Ramos (cell line): ENCODE data around the gene ERBB3.

Experiments used
- in situ Hi-C: fragments of 300-500 bp; cut with MboI; formaldehyde crosslinking; loops from one replicate; pipeline ENCODE4 v1.14.3; 2022; ENCODE audit warnings: low sequenced_read_pairs; ENCODE audit not compliant: unreplicated experiment

The ERBB3 gene

GRCh38 chr12:56128670-56129205 lies 48.8 kb downstream of the ERBB3 start:
- in situ Hi-C loops: loop anchor here (5.0 to 10.0 kb wide), 2 partner anchors 59 to 336 kb away; partner anchors contain the start of genes SMARCC2 and SPRYD4

GRCh38 chr12:56129206-56129941 lies 49.4 kb downstream of the ERBB3 start:
- in situ Hi-C loops: loop anchor here (5.0 to 10.0 kb wide), 2 partner anchors 58 to 335 kb away; partner anchors contain the start of genes SMARCC2 and SPRYD4

- in situ Hi-C loops: loop anchor here (5.0 to 10.0 kb wide), 2 partner anchors 57 to 335 kb away; partner anchors contain the start of genes SMARCC2 and SPRYD4
These were observed 50.1 kb downstream of the ERBB3 start for GRCh38 chr12:56129942-56130495.

GRCh38 chr12:56130876-56131275 lies 50.9 kb downstream of the ERBB3 start:
- in situ Hi-C loops: no loop called here

GRCh38 chr12:56134897-56135296 lies 54.9 kb downstream of the ERBB3 start:
- in situ Hi-C loops: no loop called here

GRCh38 chr12:56137853-56138571 lies 58.0 kb downstream of the ERBB3 start:
- in situ Hi-C loops: no loop called here

GRCh38 chr12:56141946-56142784 lies 62.2 kb downstream of the ERBB3 start:
- in situ Hi-C loops: no loop called here

- in situ Hi-C loops: no loop called here
These were observed 63.3 kb downstream of the ERBB3 start for GRCh38 chr12:56143217-56143616.

- in situ Hi-C loops: no loop called here
These were observed 63.9 kb downstream of the ERBB3 start for GRCh38 chr12:56143870-56144269.

GRCh38 chr12:56145217-56145616 lies 65.3 kb downstream of the ERBB3 start:
- in situ Hi-C loops: no loop called here

GRCh38 chr12:56146492-56147460 lies 66.8 kb downstream of the ERBB3 start:
- in situ Hi-C loops: no loop called here

GRCh38 chr12:56150563-56150962 lies 70.6 kb downstream of the ERBB3 start:
- in situ Hi-C loops: no loop called here

GRCh38 chr12:56151672-56152131 lies 71.7 kb downstream of the ERBB3 start:
- in situ Hi-C loops: no loop called here

- in situ Hi-C loops: no loop called here
These were observed 72.3 kb downstream of the ERBB3 start, which contains the start of gene MYL6B for GRCh38 chr12:56152132-56152755. Gene MYL6B (plus strand): TSS chr12:56152587. CDS start chr12:56153919, 1,332 bp downstream.
